Left lung (tissue), 10 donors: ENCODE measurements around the gene VPS16. TPM values are rescaled to one million over a fixed set of nuclear protein-coding genes. Genes with fewer than 3 reads are reported as not detected.

ENCODE experiments used
- ATAC-seq: fragments of 200-7000 bp; cut with Tn5 transposase; one replicate; pipeline ENCODE4 v1.9.1; 2020; ENCODE audit warnings: moderate library complexity
- DNase-seq, 4 donors: peaks; one replicate each; pipeline ENCODE4 v3.0.0-alpha.2; 2013 to 2020
- H3K27ac ChIP-seq, 2 donors: fragments of 200-600 bp; sonication (generic) in 1 of 2; one replicate each; pipeline versions ENCODE4 v1.5.0 to v1.8.0; 2020 to 2021
- H3K27me3 ChIP-seq, 2 donors: fragments of 200-600 bp; sonication (generic) in 1 of 2; one replicate each; pipeline versions ENCODE4 v1.5.0 to v1.8.0; 2020 to 2021
- H3K36me3 ChIP-seq, 2 donors: fragments of 200-600 bp; sonication (generic) in 1 of 2; one replicate each; pipeline versions ENCODE4 v1.5.0 to v1.8.0; 2020 to 2021
- H3K4me1 ChIP-seq, 2 donors: fragments of 200-600 bp; one replicate each; pipeline ENCODE4 v1.8.0; 2021
- H3K4me3 ChIP-seq, 2 donors: fragments of 200-600 bp; sonication (generic) in 1 of 2; one replicate each; pipeline versions ENCODE4 v1.5.0 to v1.8.0; 2020 to 2021; ENCODE audit warnings: mild to moderate bottlenecking in 1 of 2
- H3K9me3 ChIP-seq, 2 donors: fragments of 200-600 bp; sonication (generic) in 1 of 2; one replicate each; pipeline versions ENCODE4 v1.5.0 to v1.8.0; 2020 to 2021
- intact Hi-C, 2 donors: fragments of 100-400 bp; cut with DNase I; formaldehyde crosslinking; loops; one replicate each; pipeline versions ENCODE4 v1.11.2 to v1.14.2; 2022
- polyA plus RNA-seq, 6 donors: library from polyadenylated mRNA; unstranded; fragments of 120-200 nt; gene quantifications; one replicate each; pipeline ENCODE4 v1.2.1, GENCODE V29; 2013; ENCODE audit not compliant: insufficient read length in 6 of 6
- total RNA-seq, 2 donors: library from RNA; stranded (reverse); fragmentation: NEBNext Ultra II Directional; extraction: Animal tissue kit (Norgen Biotek cat#: 25700); gene quantifications; one replicate each; pipeline ENCODE4 v1.2.1, GENCODE V29; 2021
- TF ChIP-seq, protein P1 (sequence below), 2 donors: fragments of 200-600 bp; sonication (generic) in 1 of 2; IDR thresholded peaks; one replicate each; pipeline versions ENCODE4 v1.5.0 to v1.8.0; 2021; ENCODE audit warnings: antibody characterized with exemption in 2 of 2
- donor health status: DM: no; HTN: yes; CAD: no.
- donor health status: DM: no; HTN: no; CAD: no.

VPS16 gene
- total and polyA plus RNA-seq, 8 donors, result 31.9 to 42.7 (median 36.3) TPM

DNA sequence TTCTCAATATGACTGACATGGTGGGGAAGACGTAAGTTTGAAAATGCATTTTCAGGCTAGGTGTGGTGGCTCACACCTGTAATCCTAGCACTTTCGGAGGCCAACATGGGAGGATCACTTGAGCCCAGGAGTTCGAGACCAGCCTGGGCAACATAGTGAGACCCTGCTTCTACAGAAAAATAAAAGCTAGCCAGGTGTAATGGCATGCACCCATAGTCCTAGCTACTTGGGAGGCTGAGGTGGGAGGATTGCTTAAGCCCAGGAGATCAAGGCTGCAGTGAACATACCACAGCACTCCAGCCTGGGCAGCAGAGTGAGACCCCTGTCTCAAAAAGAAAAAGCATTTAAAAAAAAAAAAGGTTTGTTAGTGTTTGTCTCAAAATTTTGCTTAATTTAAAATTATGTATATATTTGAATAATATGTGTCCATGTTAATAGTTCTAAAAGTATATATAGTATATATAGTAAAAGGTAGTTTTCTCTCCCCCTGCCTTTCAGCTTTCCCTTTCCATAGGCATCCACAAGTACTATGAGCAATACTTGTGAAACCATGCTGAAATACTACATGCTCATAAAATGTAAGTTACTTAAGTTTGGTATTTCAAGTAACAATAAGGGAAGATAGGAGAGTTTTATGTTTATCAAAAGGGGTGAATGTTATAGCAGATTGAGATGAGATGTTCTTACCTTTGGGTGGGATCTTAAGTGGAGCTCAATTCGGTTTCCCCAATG, 47.8 kb downstream of the VPS16 start:
- TF ChIP-seq, protein P1, sequence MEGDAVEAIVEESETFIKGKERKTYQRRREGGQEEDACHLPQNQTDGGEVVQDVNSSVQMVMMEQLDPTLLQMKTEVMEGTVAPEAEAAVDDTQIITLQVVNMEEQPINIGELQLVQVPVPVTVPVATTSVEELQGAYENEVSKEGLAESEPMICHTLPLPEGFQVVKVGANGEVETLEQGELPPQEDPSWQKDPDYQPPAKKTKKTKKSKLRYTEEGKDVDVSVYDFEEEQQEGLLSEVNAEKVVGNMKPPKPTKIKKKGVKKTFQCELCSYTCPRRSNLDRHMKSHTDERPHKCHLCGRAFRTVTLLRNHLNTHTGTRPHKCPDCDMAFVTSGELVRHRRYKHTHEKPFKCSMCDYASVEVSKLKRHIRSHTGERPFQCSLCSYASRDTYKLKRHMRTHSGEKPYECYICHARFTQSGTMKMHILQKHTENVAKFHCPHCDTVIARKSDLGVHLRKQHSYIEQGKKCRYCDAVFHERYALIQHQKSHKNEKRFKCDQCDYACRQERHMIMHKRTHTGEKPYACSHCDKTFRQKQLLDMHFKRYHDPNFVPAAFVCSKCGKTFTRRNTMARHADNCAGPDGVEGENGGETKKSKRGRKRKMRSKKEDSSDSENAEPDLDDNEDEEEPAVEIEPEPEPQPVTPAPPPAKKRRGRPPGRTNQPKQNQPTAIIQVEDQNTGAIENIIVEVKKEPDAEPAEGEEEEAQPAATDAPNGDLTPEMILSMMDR (IDR thresholded peaks at IDR 0.05), result no peak
- H3K27me3 ChIP-seq, result no peaks in the 10 kb centered on the region
- DNase-seq (no peak), ATAC-seq (peak; percentile 15)
- no peak overlapping the region for H3K27ac ChIP-seq
- H3K9me3 ChIP-seq, result no peaks in the 10 kb centered on the region
- no peaks in the 10 kb centered on the region for H3K36me3 ChIP-seq
- intact Hi-C loops, result no loop called here
- peaks cover 0 to 38% of the 10 kb centered on the region in 2 donors for H3K4me1 ChIP-seq
- no peak overlapping the region for H3K4me3 ChIP-seq

DNA sequence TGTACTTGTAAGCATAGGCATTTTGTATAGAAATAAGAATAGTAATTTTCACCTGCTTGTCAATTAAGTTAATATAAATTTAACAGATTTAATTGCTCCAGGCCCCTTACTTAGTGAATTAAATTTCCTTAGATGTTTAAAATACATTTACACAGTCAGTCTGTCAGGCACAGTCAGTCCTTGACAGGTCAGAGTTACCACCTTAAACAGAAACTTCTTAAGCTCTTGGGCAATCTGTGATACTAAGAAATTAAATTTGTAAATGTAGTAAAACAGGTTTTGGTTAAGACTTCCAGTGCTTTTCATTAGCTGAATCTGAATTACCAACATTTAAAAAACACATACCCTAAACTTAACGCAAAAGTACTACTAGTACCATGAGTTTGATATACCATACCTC, 48.7 kb downstream of the VPS16 start:
- no peaks in the 10 kb centered on the region for H3K27me3 ChIP-seq
- no peaks in the 10 kb centered on the region for H3K9me3 ChIP-seq
- H3K4me1 ChIP-seq, result peaks cover 0 to 38% of the 10 kb centered on the region in 2 donors
- DNase-seq, result no peak
- no peak overlapping the region for H3K4me3 ChIP-seq
- H3K27ac ChIP-seq, result no peak overlapping the region
- ATAC-seq, result peak; percentile 65
- intact Hi-C loops, result no loop called here
- TF ChIP-seq, protein P1 (IDR thresholded peaks at IDR 0.05), result no peak
- H3K36me3 ChIP-seq, result no peaks in the 10 kb centered on the region

DNA sequence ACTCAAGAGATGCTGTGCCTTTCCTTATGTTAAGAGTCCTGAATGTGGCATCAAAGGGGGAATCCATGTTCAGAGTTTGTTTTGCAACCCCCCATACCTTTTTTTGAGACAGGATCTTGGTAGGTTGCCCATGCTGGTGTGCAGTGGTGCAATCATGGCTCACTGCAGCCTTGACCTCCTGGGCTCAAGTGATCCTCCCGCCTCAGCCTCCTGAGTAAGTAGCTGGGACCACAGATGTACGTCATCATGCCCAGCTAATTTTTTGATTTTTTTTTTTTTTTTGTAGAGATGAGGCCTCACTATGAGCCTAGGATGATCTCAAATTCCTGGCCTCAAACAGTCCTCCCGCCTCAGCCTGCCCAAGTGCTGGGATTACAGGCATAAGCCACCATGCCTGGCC, 49.3 kb downstream of the VPS16 start:
- Histone ChIP-seq H3K27ac (no peak overlapping the region), H3K27me3 (no peaks in the 10 kb centered on the region), H3K9me3 (peaks cover 0 to under 1% of the 10 kb centered on the region in 2 donors), H3K4me3 (no peak overlapping the region), H3K36me3 (no peaks in the 10 kb centered on the region), H3K4me1 (peaks cover 0 to 36% of the 10 kb centered on the region in 2 donors)
- no peak for ATAC-seq
- intact Hi-C loops, result no loop called here
- DNase-seq, result no peak
- TF ChIP-seq, protein P1 (IDR thresholded peaks at IDR 0.05), result no peak

DNA sequence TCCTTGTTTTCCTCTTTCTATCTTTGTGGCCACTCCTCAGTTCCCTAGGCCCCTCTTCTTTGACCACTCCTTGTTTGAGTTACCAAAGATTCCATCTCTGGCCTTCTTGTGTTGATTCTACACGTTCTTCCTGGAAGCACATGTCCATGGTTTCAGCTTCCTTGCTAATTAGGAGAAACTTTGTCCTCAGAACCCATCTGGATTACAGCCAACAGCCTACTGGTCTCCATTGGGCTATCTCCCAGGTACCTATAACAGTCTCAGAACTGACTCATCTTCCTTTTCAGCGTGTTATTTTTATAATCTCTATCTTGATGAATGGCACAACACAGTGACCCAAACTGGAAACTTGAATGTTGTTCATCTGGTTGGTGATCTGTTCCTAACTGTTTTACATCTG, 50.2 kb downstream of the VPS16 start:
- H3K27me3 ChIP-seq, result no peaks in the 10 kb centered on the region
- ATAC-seq, result no peak
- TF ChIP-seq, protein P1 (IDR thresholded peaks at IDR 0.05), result no peak
- no peak overlapping the region for H3K4me3 ChIP-seq
- peaks cover 0 to 28% of the 10 kb centered on the region in 2 donors for H3K4me1 ChIP-seq
- peaks cover 0 to 8% of the 10 kb centered on the region in 2 donors for H3K9me3 ChIP-seq
- H3K27ac ChIP-seq, result no peak overlapping the region
- intact Hi-C loops, result no loop called here
- no peaks in the 10 kb centered on the region for H3K36me3 ChIP-seq
- no peak for DNase-seq

DNA sequence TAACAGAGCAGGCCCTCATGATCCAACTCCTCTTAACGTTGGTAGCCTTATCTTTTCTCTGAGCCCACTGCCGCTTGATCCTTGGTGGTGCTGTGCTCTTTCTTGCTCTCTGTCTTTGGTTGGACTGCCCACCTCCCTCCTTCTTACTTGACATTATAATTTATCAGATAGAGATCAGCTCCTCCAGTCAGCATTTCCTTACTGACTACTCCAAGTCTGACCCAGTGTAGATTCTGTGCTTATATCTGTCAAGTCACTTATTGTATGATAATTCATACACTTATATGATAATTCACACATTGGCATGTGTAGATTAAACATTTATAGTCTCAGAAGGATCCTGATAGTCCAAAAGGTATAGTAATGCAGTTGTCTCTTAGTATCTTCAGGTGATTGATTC, 50.8 kb downstream of the VPS16 start:
- Histone ChIP-seq H3K27ac (no peak overlapping the region), H3K4me3 (no peak overlapping the region), H3K36me3 (no peaks in the 10 kb centered on the region), H3K27me3 (no peaks in the 10 kb centered on the region), H3K4me1 (peaks cover 0 to 28% of the 10 kb centered on the region in 2 donors), H3K9me3 (peaks cover 0 to 8% of the 10 kb centered on the region in 2 donors)
- intact Hi-C loops, result no loop called here
- ATAC-seq (no peak), DNase-seq (no peak)
- TF ChIP-seq, protein P1 (IDR thresholded peaks at IDR 0.05), result no peak
